GM12801 (cell line): ENCODE measurements around the gene XRCC4.

Source experiments
- CTCF ChIP-seq: IDR thresholded peaks from one replicate; pipeline ENCODE4 v1.5.1; 2011; ENCODE audit warnings: control low read depth; ENCODE audit not compliant: insufficient read length; ENCODE audit errors: extremely low read depth

The XRCC4 gene

GRCh38 chr5:83220331-83220730, 143.0 kb downstream of the XRCC4 start:
- TF ChIP-seq CTCF, result no peak

GRCh38 chr5:83222906-83223305, 145.6 kb downstream of the XRCC4 start:
- no peak for TF ChIP-seq CTCF

- no peak for TF ChIP-seq CTCF
Observed at GRCh38 chr5:83227611-83228010, 150.3 kb downstream of the XRCC4 start.

GRCh38 chr5:83230511-83230910, 153.2 kb downstream of the XRCC4 start:
- no peak for TF ChIP-seq CTCF

GRCh38 chr5:83244516-83244915, 167.2 kb downstream of the XRCC4 start:
- no peak for TF ChIP-seq CTCF

GRCh38 chr5:83245037-83245436, 167.7 kb downstream of the XRCC4 start:
- TF ChIP-seq CTCF, result no peak

GRCh38 chr5:83246071-83246470, 168.7 kb downstream of the XRCC4 start:
- TF ChIP-seq CTCF, result no peak

GRCh38 chr5:83249156-83249555, 171.8 kb downstream of the XRCC4 start:
- no peak for TF ChIP-seq CTCF
